WTC11 (cell line): ENCODE results near the gene MAP3K1.

Experiments
- ATF1 ChIP-seq: sonication (generic); formaldehyde crosslinking; IDR thresholded peaks from 2 replicates; pipeline ENCODE4 v1.8.1; 2023; ENCODE audit warnings: mild to moderate bottlenecking, moderate library complexity, missing genetic modification reagents
- CTCF ChIP-seq: fragments of 200-600 bp; IDR thresholded peaks from 2 replicates; pipeline ENCODE4 v1.8.0; 2022; ENCODE audit warnings: antibody characterized with exemption
- KAT7 ChIP-seq: sonication (generic); formaldehyde crosslinking; IDR thresholded peaks from 2 replicates; pipeline ENCODE4 v1.8.1; 2023; ENCODE audit warnings: missing genetic modification reagents, mild to moderate bottlenecking, borderline replicate concordance
- TF ChIP-seq, protein P1 (sequence below): sonication (generic); formaldehyde crosslinking; IDR thresholded peaks from 2 replicates; pipeline ENCODE4 v1.8.1; 2022; ENCODE audit warnings: low read depth, mild to moderate bottlenecking, moderate library complexity, missing genetic modification reagents, borderline replicate concordance
- TF ChIP-seq, protein P2 (sequence below): sonication (generic); formaldehyde crosslinking; IDR thresholded peaks from 2 replicates; pipeline ENCODE4 v1.8.0; 2022; ENCODE audit warnings: mild to moderate bottlenecking, missing genetic modification reagents

DNA sequence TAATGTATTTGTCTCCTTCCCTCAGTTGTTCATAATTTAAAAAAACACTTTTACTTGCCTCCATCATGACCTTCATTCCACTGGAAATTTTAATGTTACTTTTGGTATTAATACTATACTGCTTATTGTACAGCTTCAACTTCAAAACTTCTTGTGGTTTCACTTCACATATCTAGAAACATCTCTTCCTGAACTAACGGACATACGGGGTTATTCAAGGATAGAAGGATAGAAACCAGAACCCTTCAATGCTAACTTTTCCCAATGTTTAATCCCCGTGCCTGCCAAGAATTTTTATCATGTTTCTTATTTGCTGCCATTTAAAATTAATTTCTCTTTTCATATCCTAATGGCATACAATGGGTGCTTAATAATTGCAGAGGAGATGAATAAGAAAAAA lies 57.7 kb downstream of the MAP3K1 start:
- no peak for TF ChIP-seq KAT7 (CRISPR knock-in tag)
- TF ChIP-seq, protein P1, sequence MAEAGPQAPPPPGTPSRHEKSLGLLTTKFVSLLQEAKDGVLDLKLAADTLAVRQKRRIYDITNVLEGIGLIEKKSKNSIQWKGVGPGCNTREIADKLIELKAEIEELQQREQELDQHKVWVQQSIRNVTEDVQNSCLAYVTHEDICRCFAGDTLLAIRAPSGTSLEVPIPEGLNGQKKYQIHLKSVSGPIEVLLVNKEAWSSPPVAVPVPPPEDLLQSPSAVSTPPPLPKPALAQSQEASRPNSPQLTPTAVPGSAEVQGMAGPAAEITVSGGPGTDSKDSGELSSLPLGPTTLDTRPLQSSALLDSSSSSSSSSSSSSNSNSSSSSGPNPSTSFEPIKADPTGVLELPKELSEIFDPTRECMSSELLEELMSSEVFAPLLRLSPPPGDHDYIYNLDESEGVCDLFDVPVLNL, result no peak
- TF ChIP-seq CTCF, result no peak
- TF ChIP-seq, protein P2, sequence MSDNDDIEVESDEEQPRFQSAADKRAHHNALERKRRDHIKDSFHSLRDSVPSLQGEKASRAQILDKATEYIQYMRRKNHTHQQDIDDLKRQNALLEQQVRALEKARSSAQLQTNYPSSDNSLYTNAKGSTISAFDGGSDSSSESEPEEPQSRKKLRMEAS (CRISPR knock-in tag), result no peak
- no peak for TF ChIP-seq ATF1
